Panc1 (cell line): Measurements from ENCODE around the gene SPART.

ENCODE experiments used
- CTCF ChIP-seq: fragments of 450-650 bp; IDR thresholded peaks from 2 replicates; pipeline ENCODE4 v1.5.1; 2017; ENCODE audit warnings: mild to moderate bottlenecking
- POLR2AphosphoS5 ChIP-seq: IDR thresholded peaks from 2 replicates; pipeline ENCODE4 v1.6.1; 2012; ENCODE audit warnings: mild to moderate bottlenecking, low read depth, low read length, moderate library complexity
- SIN3A ChIP-seq: IDR thresholded peaks from 2 replicates; pipeline ENCODE4 v1.6.1; 2012; ENCODE audit warnings: low read depth, mild to moderate bottlenecking, low read length, moderate library complexity, borderline replicate concordance; ENCODE audit not compliant: insufficient read depth
- TCF7L2 ChIP-seq: IDR thresholded peaks from 2 replicates; pipeline ENCODE4 v1.6.1; 2011; ENCODE audit warnings: mild to moderate bottlenecking, low read depth, low read length, inconsistent platforms
- TF ChIP-seq, protein P1 (sequence below), 2 experiments: IDR thresholded peaks; 2 replicates each; pipeline ENCODE4 v1.6.1; 2011 to 2012; ENCODE audit warnings: low read depth in 2 of 2, control low read depth in 1 of 2, low read length in 1 of 2, mild to moderate bottlenecking in 1 of 2, moderate library complexity in 1 of 2; ENCODE audit not compliant: insufficient read depth in 1 of 2

DNA sequence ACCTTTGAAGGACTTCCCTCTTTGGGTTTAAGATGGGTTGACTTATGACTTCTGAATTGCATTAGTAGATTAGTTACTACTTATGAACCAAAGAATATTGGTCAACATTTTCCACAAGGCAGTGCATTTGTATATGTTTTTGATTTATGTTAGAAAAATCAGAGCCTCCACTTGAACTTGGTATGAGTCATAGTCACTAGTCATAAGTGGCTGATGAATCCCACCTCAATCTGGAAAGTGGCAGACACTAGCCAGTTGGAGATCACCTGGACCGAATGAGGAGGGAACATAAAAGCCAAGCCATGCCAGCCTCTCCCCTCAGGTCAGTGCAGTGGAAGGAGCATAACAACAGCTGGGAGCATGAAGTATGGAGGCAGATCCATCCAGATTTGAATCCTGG, 39.3 kb upstream of the SPART start:
- TF ChIP-seq SIN3A (no peak), POLR2AphosphoS5 (no peak), CTCF (no peak), TCF7L2 (no peak)
- TF ChIP-seq, protein P1, sequence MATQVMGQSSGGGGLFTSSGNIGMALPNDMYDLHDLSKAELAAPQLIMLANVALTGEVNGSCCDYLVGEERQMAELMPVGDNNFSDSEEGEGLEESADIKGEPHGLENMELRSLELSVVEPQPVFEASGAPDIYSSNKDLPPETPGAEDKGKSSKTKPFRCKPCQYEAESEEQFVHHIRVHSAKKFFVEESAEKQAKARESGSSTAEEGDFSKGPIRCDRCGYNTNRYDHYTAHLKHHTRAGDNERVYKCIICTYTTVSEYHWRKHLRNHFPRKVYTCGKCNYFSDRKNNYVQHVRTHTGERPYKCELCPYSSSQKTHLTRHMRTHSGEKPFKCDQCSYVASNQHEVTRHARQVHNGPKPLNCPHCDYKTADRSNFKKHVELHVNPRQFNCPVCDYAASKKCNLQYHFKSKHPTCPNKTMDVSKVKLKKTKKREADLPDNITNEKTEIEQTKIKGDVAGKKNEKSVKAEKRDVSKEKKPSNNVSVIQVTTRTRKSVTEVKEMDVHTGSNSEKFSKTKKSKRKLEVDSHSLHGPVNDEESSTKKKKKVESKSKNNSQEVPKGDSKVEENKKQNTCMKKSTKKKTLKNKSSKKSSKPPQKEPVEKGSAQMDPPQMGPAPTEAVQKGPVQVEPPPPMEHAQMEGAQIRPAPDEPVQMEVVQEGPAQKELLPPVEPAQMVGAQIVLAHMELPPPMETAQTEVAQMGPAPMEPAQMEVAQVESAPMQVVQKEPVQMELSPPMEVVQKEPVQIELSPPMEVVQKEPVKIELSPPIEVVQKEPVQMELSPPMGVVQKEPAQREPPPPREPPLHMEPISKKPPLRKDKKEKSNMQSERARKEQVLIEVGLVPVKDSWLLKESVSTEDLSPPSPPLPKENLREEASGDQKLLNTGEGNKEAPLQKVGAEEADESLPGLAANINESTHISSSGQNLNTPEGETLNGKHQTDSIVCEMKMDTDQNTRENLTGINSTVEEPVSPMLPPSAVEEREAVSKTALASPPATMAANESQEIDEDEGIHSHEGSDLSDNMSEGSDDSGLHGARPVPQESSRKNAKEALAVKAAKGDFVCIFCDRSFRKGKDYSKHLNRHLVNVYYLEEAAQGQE (IDR thresholded peaks at IDR 0.05; ENCODE audit: insufficient read depth in 1 of 2, low read depth in 2 of 2, low read length in 1 of 2) = no peak
